Embryonic facial prominence (tissue), 1 donor: ENCODE measurements around the gene ATP1A4.

Source experiments
- DNase-seq: peaks from one replicate; pipeline ENCODE4 v3.0.0-alpha.2; 2016; ENCODE audit errors: extremely low spot score

The ATP1A4 gene

GRCh38 chr1:160206036-160206389, 54.6 kb downstream of the ATP1A4 start:
- no peak for DNase-seq

GRCh38 chr1:160206421-160207117, 55.2 kb downstream of the ATP1A4 start:
- DNase-seq: no peak

- DNase-seq: no peak
Observed at GRCh38 chr1:160207118-160207650, 55.8 kb downstream of the ATP1A4 start.

- DNase-seq: no peak
Observed at GRCh38 chr1:160207771-160208556, 56.6 kb downstream of the ATP1A4 start.

GRCh38 chr1:160208557-160209320, 57.3 kb downstream of the ATP1A4 start:
- DNase-seq: no peak

GRCh38 chr1:160209321-160210046, 58.1 kb downstream of the ATP1A4 start:
- no peak for DNase-seq

- DNase-seq: no peak
Observed at GRCh38 chr1:160210561-160210960, 59.2 kb downstream of the ATP1A4 start.

- DNase-seq: no peak
Observed at GRCh38 chr1:160211046-160211790, 59.8 kb downstream of the ATP1A4 start.

GRCh38 chr1:160214481-160215140, 63.2 kb downstream of the ATP1A4 start:
- no peak for DNase-seq

- no peak for DNase-seq
Observed at GRCh38 chr1:160216301-160216700, 64.9 kb downstream of the ATP1A4 start.

- no peak for DNase-seq
Observed at GRCh38 chr1:160217481-160218051, 66.2 kb downstream of the ATP1A4 start.

GRCh38 chr1:160219062-160219929, 67.9 kb downstream of the ATP1A4 start:
- no peak for DNase-seq

- DNase-seq: no peak
Observed at GRCh38 chr1:160220301-160220700, 68.9 kb downstream of the ATP1A4 start.

- no peak for DNase-seq
Observed at GRCh38 chr1:160221089-160221488, 69.7 kb downstream of the ATP1A4 start.

- DNase-seq: no peak
Observed at GRCh38 chr1:160222546-160222945, 71.1 kb downstream of the ATP1A4 start.

- DNase-seq: no peak
Observed at GRCh38 chr1:160224606-160225005, 73.2 kb downstream of the ATP1A4 start.

GRCh38 chr1:160225345-160225744, 73.9 kb downstream of the ATP1A4 start:
- no peak for DNase-seq

GRCh38 chr1:160226623-160227022, 75.2 kb downstream of the ATP1A4 start:
- no peak for DNase-seq

- DNase-seq: no peak
Observed at GRCh38 chr1:160227034-160227433, 75.6 kb downstream of the ATP1A4 start.
